NB4 (cell line): ENCODE data around the gene NRG3.

Experiments used
- MYC ChIP-seq: IDR thresholded peaks from 2 replicates; pipeline ENCODE4 v1.6.1; 2011; ENCODE audit warnings: low read depth, low read length
- POLR2A ChIP-seq: IDR thresholded peaks from 2 replicates; pipeline ENCODE4 v1.6.1; 2011; ENCODE audit warnings: mild to moderate bottlenecking; ENCODE audit not compliant: insufficient read length; ENCODE audit errors: extremely low read depth
- TF ChIP-seq, protein P1 (sequence below): IDR thresholded peaks from one replicate; pipeline ENCODE4 v1.5.1; 2012; ENCODE audit warnings: low read depth, low read length

DNA sequence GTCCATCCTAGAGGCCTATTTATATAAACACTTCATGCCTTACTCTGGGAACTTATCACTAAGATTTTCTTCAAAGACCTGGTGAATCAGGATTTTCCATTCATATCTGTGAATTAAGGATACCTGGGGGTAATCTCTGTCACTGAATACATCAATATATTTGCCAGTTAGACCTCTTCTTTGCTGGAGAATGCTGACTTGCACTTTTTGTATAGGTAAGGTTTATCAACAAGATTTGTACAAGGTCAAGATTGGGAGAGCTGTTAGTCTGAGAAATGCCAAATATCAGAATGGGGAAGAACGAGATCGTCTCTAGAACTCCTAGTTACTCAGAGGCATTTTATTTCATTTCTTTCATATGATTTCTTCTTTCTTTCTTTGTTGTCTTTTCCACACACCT is 1060.0 kb downstream of the NRG3 start:
- TF ChIP-seq POLR2A (no peak), MYC (no peak)
- TF ChIP-seq, protein P1, sequence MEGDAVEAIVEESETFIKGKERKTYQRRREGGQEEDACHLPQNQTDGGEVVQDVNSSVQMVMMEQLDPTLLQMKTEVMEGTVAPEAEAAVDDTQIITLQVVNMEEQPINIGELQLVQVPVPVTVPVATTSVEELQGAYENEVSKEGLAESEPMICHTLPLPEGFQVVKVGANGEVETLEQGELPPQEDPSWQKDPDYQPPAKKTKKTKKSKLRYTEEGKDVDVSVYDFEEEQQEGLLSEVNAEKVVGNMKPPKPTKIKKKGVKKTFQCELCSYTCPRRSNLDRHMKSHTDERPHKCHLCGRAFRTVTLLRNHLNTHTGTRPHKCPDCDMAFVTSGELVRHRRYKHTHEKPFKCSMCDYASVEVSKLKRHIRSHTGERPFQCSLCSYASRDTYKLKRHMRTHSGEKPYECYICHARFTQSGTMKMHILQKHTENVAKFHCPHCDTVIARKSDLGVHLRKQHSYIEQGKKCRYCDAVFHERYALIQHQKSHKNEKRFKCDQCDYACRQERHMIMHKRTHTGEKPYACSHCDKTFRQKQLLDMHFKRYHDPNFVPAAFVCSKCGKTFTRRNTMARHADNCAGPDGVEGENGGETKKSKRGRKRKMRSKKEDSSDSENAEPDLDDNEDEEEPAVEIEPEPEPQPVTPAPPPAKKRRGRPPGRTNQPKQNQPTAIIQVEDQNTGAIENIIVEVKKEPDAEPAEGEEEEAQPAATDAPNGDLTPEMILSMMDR: no peak
